GM12878 (cell line): Measurements from ENCODE around the gene PSMD3. TPM values are rescaled to one million over a fixed set of nuclear protein-coding genes. Genes with fewer than 3 reads are reported as not detected.

ENCODE experiments used
- ATAC-seq: fragments of 200-7000 bp; cut with Tn5 transposase; 3 replicates; pipeline ENCODE4 v1.9.1; 2020; ENCODE audit warnings: mild to moderate bottlenecking, moderate library complexity
- BruUV-seq: library from RNA; stranded (reverse); fragments of 400-500 nt; replicated peaks from 2 replicates; lab custom pipeline; 2021; lab: Mats Ljungman, UMichigan
- CTCF ChIA-PET: fragments of 300-600 bp; sonication (Branson Sonifier 250); formaldehyde crosslinking; extraction: SDS; loops from one replicate; lab custom pipeline; 2021; ENCODE audit warnings: inconsistent platforms; lab: Yijun Ruan, JAX
- POLR2A ChIA-PET: fragments of 350-600 bp; formaldehyde crosslinking; extraction: SDS; loops from one replicate; lab custom pipeline; 2021; ENCODE audit warnings: inconsistent platforms; lab: Charles Lee
- RAD21 ChIA-PET: fragments of 300-600 bp; sonication (Branson Sonifier 250); formaldehyde crosslinking; loops from one replicate; lab custom pipeline; 2023; ENCODE audit warnings: antibody characterized with exemption; ENCODE audit not compliant: unreplicated experiment; lab: Charles Lee
- SMC1A ChIA-PET: fragments of 300-600 bp; sonication (Branson Sonifier 250); formaldehyde crosslinking; loops from one replicate; lab custom pipeline; 2023; ENCODE audit not compliant: unreplicated experiment, uncharacterized antibody; lab: Charles Lee
- DNase-seq: peaks from one replicate; pipeline ENCODE4 v3.0.0-alpha.2; 2011; ENCODE audit warnings: low read depth, low spot score
- FAIRE-seq: peaks from 3 replicates; lab custom pipeline; 2011; peaks lifted over from hg19 to GRCh38; lab: Jason Lieb, UNC
- H2AFZ ChIP-seq: 2 replicates; pipeline ENCODE4 v1.6.0; 2011; ENCODE audit warnings: low read depth, low read length, control low read depth; ENCODE audit not compliant: control insufficient read depth
- H3K27ac ChIP-seq: 2 replicates; pipeline ENCODE4 v1.5.1; 2011; ENCODE audit warnings: control low read depth; ENCODE audit not compliant: control insufficient read depth, insufficient read depth
- H3K27me3 ChIP-seq, 2 experiments: replicated peaks in 1 of 2; 2 replicates each; pipeline versions ENCODE4 v1.6.0 to v1.6.1; 2011; ENCODE audit warnings: low read length in 1 of 2; ENCODE audit not compliant: control insufficient read depth in 2 of 2, insufficient read depth in 2 of 2
- H3K36me3 ChIP-seq, 2 experiments: 2 replicates each; pipeline ENCODE4 v1.5.1; 2011; ENCODE audit warnings: low read length in 1 of 2; ENCODE audit not compliant: control insufficient read depth in 2 of 2, insufficient read depth in 2 of 2
- H3K4me1 ChIP-seq: 2 replicates; pipeline ENCODE4 v1.6.1; 2011; ENCODE audit warnings: mild to moderate bottlenecking, low read length, moderate library complexity, mixed read lengths; ENCODE audit not compliant: control insufficient read depth, insufficient read depth
- H3K4me2 ChIP-seq: 2 replicates; pipeline ENCODE4 v1.6.0; 2011; ENCODE audit warnings: control low read depth; ENCODE audit not compliant: control insufficient read depth, insufficient read depth
- H3K4me3 ChIP-seq: fragments of 200-600 bp; sonication (generic); 2 replicates; pipeline ENCODE4 v1.5.1; 2016
- H3K79me2 ChIP-seq: 2 replicates; pipeline ENCODE4 v1.6.0; 2011; ENCODE audit warnings: low read length; ENCODE audit not compliant: control insufficient read depth, insufficient read depth
- H3K9ac ChIP-seq: 2 replicates; pipeline ENCODE4 v1.8.0; 2011; ENCODE audit warnings: low read length, control low read depth, mixed read lengths; ENCODE audit not compliant: control insufficient read depth, insufficient read depth
- H3K9me3 ChIP-seq: replicated peaks from 3 replicates; pipeline ENCODE4 v1.5.1; 2011; ENCODE audit warnings: mild to moderate bottlenecking, low read length; ENCODE audit not compliant: control insufficient read depth, insufficient read depth
- H4K20me1 ChIP-seq: 2 replicates; pipeline ENCODE4 v1.6.0; 2011; ENCODE audit not compliant: control insufficient read depth, insufficient read depth
- BACH1 ChIP-seq: fragments of 450-650 bp; IDR thresholded peaks from 2 replicates; pipeline ENCODE4 v1.6.1; 2017; ENCODE audit warnings: mild to moderate bottlenecking, borderline replicate concordance
- CHD4 ChIP-seq: fragments of 200-600 bp; sonication (generic); IDR thresholded peaks from 2 replicates; pipeline ENCODE4 v1.6.1; 2016; ENCODE audit warnings: mild to moderate bottlenecking
- CREB1 ChIP-seq: IDR thresholded peaks from 2 replicates; pipeline ENCODE4 v1.6.1; 2012; ENCODE audit warnings: low read depth, mild to moderate bottlenecking, inconsistent platforms
- HDAC6 ChIP-seq: fragments of 200-600 bp; sonication (generic); IDR thresholded peaks from one replicate; pipeline ENCODE4 v1.8.0; 2017; ENCODE audit warnings: antibody characterized with exemption; ENCODE audit not compliant: unreplicated experiment
- KDM1A ChIP-seq: fragments of 200-600 bp; sonication (generic); IDR thresholded peaks from 2 replicates; pipeline ENCODE4 v1.6.1; 2016; ENCODE audit warnings: borderline replicate concordance
- POLR2A ChIP-seq: IDR thresholded peaks from 2 replicates; pipeline ENCODE4 v1.6.1; 2011; ENCODE audit warnings: low read depth, mild to moderate bottlenecking, low read length
- POU2F2 ChIP-seq: IDR thresholded peaks from 3 replicates; pipeline ENCODE4 v1.6.1; 2011; ENCODE audit warnings: low read depth, mild to moderate bottlenecking, low read length, borderline replicate concordance
- SUPT20H ChIP-seq: IDR thresholded peaks from 2 replicates; pipeline ENCODE4 v1.6.1; 2011; ENCODE audit warnings: low read depth, mild to moderate bottlenecking, low read length, moderate library complexity, borderline replicate concordance; ENCODE audit not compliant: control insufficient read depth
- ZNF622 ChIP-seq: fragments of 450-650 bp; IDR thresholded peaks from 2 replicates; pipeline ENCODE4 v1.6.1; 2017; ENCODE audit warnings: mild to moderate bottlenecking, inconsistent platforms
- ZSCAN29 ChIP-seq: fragments of 450-650 bp; IDR thresholded peaks from 2 replicates; pipeline ENCODE4 v1.6.1; 2017; ENCODE audit warnings: mild to moderate bottlenecking, moderate library complexity
- WGBS: methylation state at CpG from one replicate; pipeline ENCODE4 v1.1.6; 2016; ENCODE audit warnings: low lambda C conversion rate; ENCODE audit not compliant: insufficient replicate concordance, insufficient coverage; ENCODE audit errors: missing lambda C conversion rate; 5-methylcytosine and 5-hydroxymethylcytosine counted together
- in situ Hi-C: fragments of 300-500 bp; cut with MboI; formaldehyde crosslinking; loops from 9 replicates; pipeline ENCODE4 v1.14.3; 2018; ENCODE audit warnings: mixed read lengths
- intact Hi-C: fragments of 100-400 bp; cut with micrococcal nuclease; formaldehyde crosslinking; loops from one replicate; pipeline ENCODE4 v1.14.2; 2022; ENCODE audit not compliant: unreplicated experiment
- polyA plus RNA-seq, 11 experiments: library from polyadenylated mRNA; depleted of rRNA in 4 of 11; unstranded in 6 of 11; stranded (reverse) in 5 of 11; fragments of >200 nt; fragmentation: Nextera tagmentation in 4 of 11; fragmentation: Illumina TruSeq in 1 of 11; extraction: Ambion mirVana in 4 of 11; extraction: Trizol in 1 of 11; gene quantifications; 1 replicate in 1 of 11; 2 replicates in 10 of 11; pipeline versions ENCODE4 v1.2.1 to v1.2.3, GENCODE V29; 2011 to 2016; ENCODE audit warnings: inconsistent platforms in 2 of 11, missing spikeins in 2 of 11, low read depth in 1 of 11
- total RNA-seq, 4 experiments: library from RNA; depleted of rRNA in 3 of 4; stranded (reverse); fragments of >200 nt in 3 of 4; fragmentation: Illumina TruSeq in 1 of 4; extraction: Trizol in 1 of 4; gene quantifications; 2 replicates each; pipeline versions ENCODE4 v1.2.1 to v1.2.3, GENCODE V29; 2013 to 2021

Gene PSMD3
- total and polyA plus RNA-seq, 10 of the 15 experiments (the other 5 are each of a cell fraction or from before 2014, with no cell fraction given): 2.2 to 192 (median 129) TPM

- ChIA-PET POLR2A (interaction anchor here (0.5 to 0.7 kb wide), 3 partner anchors 11 to 187 kb away, joined by 3 to 5 read pairs (median 4); no protein-coding TSS in a partner anchor), RAD21 (interaction anchor here (0.7 to 1.6 kb wide), 2 partner anchors 25 to 396 kb away, joined by 3 to 5 read pairs; no protein-coding TSS in a partner anchor), CTCF (interaction anchor here (1.3 kb wide), 2 partner anchors 15 to 17 kb away, joined by 4 to 6 read pairs; partner anchors contain the start of gene PSMD3), SMC1A (no interaction called here)
- Histone ChIP-seq H3K9me3 (no peaks in the 10 kb centered on the region), H3K9ac (no peak within 1 kb of the TSS), H3K4me1 (no peaks in the 10 kb centered on the region; the same call in 1 of the 2 replicates), H3K4me3 (no peak within 1 kb of the TSS), H3K4me2 (no peak within 1 kb of the TSS), H3K36me3 (no peaks in the 10 kb centered on the region), H2AFZ (no peak within 1 kb of the TSS), H3K27ac (no peak within 1 kb of the TSS), H4K20me1 (no peaks in the 10 kb centered on the region), H3K27me3 (no peaks in the 10 kb centered on the region), H3K79me2 (no peaks in the 10 kb centered on the region)
- ATAC-seq: no peak
- no peak for FAIRE-seq
- in situ Hi-C loops: no loop called here
- 15% methylated on average over 6 of the region's 6 CpGs for WGBS
- no TSS peak for BruUV-seq
- TF ChIP-seq BACH1 (no peak), POLR2A (no peak), CHD4 (no peak), SUPT20H (no peak), HDAC6 (no peak), ZNF622 (no peak), ZSCAN29 (no peak), CREB1 (no peak), POU2F2 (no peak), KDM1A (no peak)
- intact Hi-C loops: no loop called here
- DNase-seq: no peak
These were observed 17.9 kb upstream of the PSMD3 start, which contains the start of gene GSDMA for GRCh38 chr17:39962642-39963220. TSS of gene GSDMA (plus strand) at chr17:39963004. CDS start at chr17:39965688, 2,684 bp downstream.
